ENCODE results near the gene COL25A1.
A peak's percentile ranks its signal among the peaks of the same experiment; 100 is the strongest.
"Not testable (repeated sequence)": the region's sequence is repeated elsewhere in the genome, so short reads cannot be mapped to it uniquely, and the experiment has no call there.

The COL25A1 gene

DNA sequence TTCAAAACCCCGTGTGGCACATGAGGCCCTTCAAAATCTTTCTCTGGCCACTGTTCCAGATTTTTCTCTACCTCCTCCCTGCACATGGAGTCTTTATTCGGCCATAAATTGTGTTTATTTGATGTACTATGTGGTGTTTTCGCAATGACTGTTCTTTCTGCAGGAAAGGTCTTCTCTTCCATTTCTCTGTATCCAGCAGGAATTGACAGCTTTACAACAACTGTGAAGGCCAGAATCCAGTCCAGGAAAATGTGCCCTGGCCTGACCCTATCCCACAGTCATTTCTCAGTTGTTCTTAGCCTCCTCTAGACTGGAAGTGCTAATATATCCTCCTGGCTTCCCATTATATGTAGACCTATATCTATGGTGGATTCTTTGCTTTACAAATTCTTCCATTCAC is 191.4 kb downstream of the COL25A1 start:
- no peaks in the 10 kb centered on the region for H3K36me3 ChIP-seq (ENCODE audit: insufficient read depth, low read length)
- no peak overlapping the region for H3K27ac ChIP-seq
- H3K4me3 ChIP-seq, result no peak overlapping the region
- H3K9me3 ChIP-seq (ENCODE audit: low read depth, low read length), result no peaks in the 10 kb centered on the region
- no peak for TF ChIP-seq EZH2 (IDR thresholded peaks at IDR 0.05)
- no peak for TF ChIP-seq FOXP2 (optimal IDR thresholded peaks at IDR 0.05; ENCODE audit: control extremely low read depth, extremely low read length, insufficient read depth)
- TF ChIP-seq POLR2AphosphoS5 (IDR thresholded peaks at IDR 0.05; ENCODE audit: borderline replicate concordance, low read depth, low read length), result no peak
- DNase-seq (ENCODE audit: low read depth, low spot score), result no peak
- H3K9ac ChIP-seq (ENCODE audit: insufficient read length), result no peak overlapping the region

DNA sequence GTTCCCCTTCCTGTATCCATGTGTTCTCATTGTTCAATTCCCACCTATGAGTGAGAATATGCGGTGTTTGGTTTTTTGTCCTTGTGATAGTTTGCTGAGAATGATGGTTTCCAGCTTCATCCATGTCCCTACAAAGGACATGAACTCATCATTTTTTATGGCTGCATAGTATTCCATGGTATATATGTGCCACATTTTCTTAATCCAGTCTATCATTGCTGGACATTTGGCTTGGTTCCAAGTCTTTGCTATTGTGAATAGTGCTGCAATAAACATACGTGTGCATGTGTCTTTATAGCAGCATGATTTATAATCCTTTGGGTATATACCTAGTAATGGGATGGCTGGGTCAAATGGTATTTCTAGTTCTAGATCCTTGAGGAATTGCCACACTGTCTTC is 194.2 kb downstream of the COL25A1 start:
- H3K9ac ChIP-seq (ENCODE audit: insufficient read length); H3K9me3 ChIP-seq (ENCODE audit: low read depth, low read length); H3K27ac ChIP-seq; DNase-seq (ENCODE audit: low read depth, low spot score); H3K36me3 ChIP-seq (ENCODE audit: insufficient read depth, low read length); H3K4me3 ChIP-seq: not testable (repeated sequence)

DNA sequence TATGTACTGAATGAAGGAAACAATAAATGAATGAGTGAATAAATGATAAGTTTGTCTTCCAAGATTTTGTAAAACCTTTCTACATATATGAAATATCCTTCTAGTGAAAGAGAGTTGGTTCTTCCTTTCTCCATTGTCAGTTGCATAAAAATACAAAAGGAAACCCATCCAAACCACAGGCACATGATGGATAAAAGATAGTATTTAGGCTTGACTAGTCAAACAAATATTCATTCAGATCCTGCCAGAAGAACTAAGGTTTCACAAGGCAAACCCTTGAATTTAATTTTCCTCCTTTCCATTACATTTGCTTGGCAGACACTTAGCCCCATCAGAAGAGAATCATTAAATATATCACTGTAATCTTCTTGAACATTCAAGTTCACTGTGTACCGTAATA is 208.4 kb downstream of the COL25A1 start:
- no peaks in the 10 kb centered on the region for H3K9me3 ChIP-seq (ENCODE audit: low read depth, low read length)
- no peak for DNase-seq (ENCODE audit: low read depth, low spot score)
- H3K4me3 ChIP-seq, result no peak overlapping the region
- no peak for TF ChIP-seq FOXP2 (optimal IDR thresholded peaks at IDR 0.05; ENCODE audit: control extremely low read depth, extremely low read length, insufficient read depth)
- no peak for TF ChIP-seq POLR2AphosphoS5 (IDR thresholded peaks at IDR 0.05; ENCODE audit: borderline replicate concordance, low read depth, low read length)
- TF ChIP-seq EZH2 (IDR thresholded peaks at IDR 0.05), result no peak
- no peak overlapping the region for H3K9ac ChIP-seq (ENCODE audit: insufficient read length)
- no peak overlapping the region for H3K27ac ChIP-seq
- H3K36me3 ChIP-seq (ENCODE audit: insufficient read depth, low read length), result no peaks in the 10 kb centered on the region

DNA sequence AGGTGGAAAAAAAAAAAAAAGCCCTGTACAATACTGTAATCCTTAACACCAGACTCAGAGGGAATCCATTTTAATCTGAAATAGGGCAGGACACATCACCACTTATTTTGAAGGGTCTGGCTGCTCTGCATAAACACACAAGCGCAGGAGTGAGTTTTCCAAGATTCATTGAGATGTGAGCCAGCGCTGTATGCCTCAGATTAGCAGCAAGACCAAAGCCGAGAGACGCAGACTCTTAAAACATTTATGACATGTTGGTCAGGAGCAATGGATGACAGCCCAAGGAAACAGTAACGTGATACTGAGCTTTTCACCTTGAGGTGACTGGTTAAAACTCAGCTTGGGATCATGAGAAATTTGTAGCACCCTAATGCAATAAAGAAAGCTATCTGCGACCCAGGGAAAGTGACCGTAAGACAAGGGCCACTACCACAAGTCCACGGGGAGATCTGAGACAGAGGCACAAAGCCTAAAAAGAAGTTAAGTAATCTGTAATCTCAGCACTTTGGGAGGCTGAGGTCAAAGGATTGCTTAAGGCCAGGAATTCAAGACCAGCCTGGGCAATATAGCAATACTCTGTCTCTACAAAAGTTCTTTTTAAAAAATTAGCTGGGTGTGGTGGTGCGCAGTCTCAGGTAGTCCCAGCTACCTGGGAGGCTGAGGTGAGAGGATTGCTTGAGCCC is 210.6 kb downstream of the COL25A1 start:
- H3K9ac ChIP-seq (ENCODE audit: insufficient read length), result no peak overlapping the region
- H3K9me3 ChIP-seq (ENCODE audit: low read depth, low read length), result no peaks in the 10 kb centered on the region
- no peaks in the 10 kb centered on the region for H3K36me3 ChIP-seq (ENCODE audit: insufficient read depth, low read length)
- no peak overlapping the region for H3K27ac ChIP-seq
- TF ChIP-seq EZH2 (IDR thresholded peaks at IDR 0.05) (no peak), POLR2AphosphoS5 (IDR thresholded peaks at IDR 0.05; ENCODE audit: borderline replicate concordance, low read depth, low read length) (no peak), FOXP2 (optimal IDR thresholded peaks at IDR 0.05; ENCODE audit: control extremely low read depth, extremely low read length, insufficient read depth) (no peak)
- no peak overlapping the region for H3K4me3 ChIP-seq
- no peak for DNase-seq (ENCODE audit: low read depth, low spot score)

DNA sequence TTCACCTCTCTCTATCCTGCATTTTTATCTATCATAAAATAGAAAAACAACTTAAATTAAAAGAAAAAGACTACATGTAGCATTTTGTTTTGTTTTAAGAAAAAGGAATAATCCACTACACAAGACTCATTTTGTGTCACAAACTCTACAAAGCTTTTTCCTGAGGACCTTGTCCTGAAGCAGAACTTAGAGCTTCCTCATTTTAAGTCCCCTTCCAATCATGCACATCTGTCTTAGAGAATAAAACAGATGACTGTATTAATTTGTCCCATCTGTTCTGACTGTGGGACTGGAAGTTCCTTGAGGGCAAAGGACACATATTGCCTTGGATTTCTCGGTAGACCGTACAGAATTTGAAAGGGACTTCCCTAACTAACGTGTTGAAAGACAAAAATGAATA is 218.5 kb downstream of the COL25A1 start:
- no peaks in the 10 kb centered on the region for H3K36me3 ChIP-seq (ENCODE audit: insufficient read depth, low read length)
- DNase-seq (ENCODE audit: low read depth, low spot score), result no peak
- TF ChIP-seq FOXP2 (optimal IDR thresholded peaks at IDR 0.05; ENCODE audit: control extremely low read depth, extremely low read length, insufficient read depth), result no peak
- TF ChIP-seq POLR2AphosphoS5 (IDR thresholded peaks at IDR 0.05; ENCODE audit: borderline replicate concordance, low read depth, low read length), result no peak
- TF ChIP-seq EZH2 (IDR thresholded peaks at IDR 0.05), result no peak
- H3K9ac ChIP-seq (ENCODE audit: insufficient read length), result no peak overlapping the region
- 0 out of 2 replicates have a peak overlapping the region, but pooled peaks have one; percentile 10 for H3K27ac ChIP-seq
- no peaks in the 10 kb centered on the region for H3K9me3 ChIP-seq (ENCODE audit: low read depth, low read length)
- no peak overlapping the region for H3K4me3 ChIP-seq

DNA sequence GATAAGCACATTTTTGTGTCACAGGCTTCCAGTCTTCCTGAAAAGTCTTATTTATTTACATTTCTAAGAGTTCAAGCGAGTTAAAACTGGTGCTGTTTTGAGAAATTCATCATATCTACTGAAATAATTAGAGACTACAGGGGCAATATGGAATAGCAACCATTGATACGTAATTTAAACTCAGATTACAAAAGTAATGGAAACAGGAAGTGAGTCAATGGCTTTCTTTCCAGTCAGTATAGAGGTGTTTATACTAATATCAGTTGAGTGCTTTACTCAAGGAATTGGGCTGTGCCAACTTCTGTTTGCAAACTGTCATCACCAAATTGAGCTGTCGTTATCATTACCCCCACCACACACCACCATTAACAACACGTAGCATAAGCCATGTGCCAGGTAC is 222.7 kb downstream of the COL25A1 start:
- DNase-seq (ENCODE audit: low read depth, low spot score), result no peak
- H3K9me3 ChIP-seq (ENCODE audit: low read depth, low read length), result no peaks in the 10 kb centered on the region
- H3K27ac ChIP-seq, result peak overlapping the region; percentile 40; the same call in 1 of the 2 replicates
- no peak for TF ChIP-seq EZH2 (IDR thresholded peaks at IDR 0.05)
- no peak for TF ChIP-seq POLR2AphosphoS5 (IDR thresholded peaks at IDR 0.05; ENCODE audit: borderline replicate concordance, low read depth, low read length)
- peaks cover 3% of the 10 kb centered on the region; the same call in 1 of the 2 replicates for H3K36me3 ChIP-seq (ENCODE audit: insufficient read depth, low read length)
- no peak overlapping the region for H3K4me3 ChIP-seq
- peak overlapping the region; percentile 16 for H3K9ac ChIP-seq (ENCODE audit: insufficient read length)

DNA sequence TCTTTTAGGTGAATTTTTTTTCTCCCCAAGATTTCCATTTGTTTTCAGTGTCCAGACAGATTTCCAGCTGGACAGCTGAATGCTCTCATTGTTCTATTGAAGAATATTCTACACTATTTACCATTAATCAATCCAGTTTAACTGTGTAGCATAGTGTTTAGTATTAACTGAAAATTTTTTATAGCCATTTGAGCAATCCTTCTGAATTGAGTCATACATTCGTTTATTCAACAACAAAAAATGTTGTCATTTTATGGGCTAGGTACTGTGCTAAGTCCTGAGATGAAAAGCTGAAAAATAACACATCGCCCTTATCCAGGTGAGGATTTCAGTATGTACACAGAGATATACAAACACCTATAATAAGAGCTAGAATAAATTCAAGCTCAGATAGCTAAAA is 223.3 kb downstream of the COL25A1 start:
- peaks cover 3% of the 10 kb centered on the region; the same call in 1 of the 2 replicates for H3K36me3 ChIP-seq (ENCODE audit: insufficient read depth, low read length)
- H3K4me3 ChIP-seq, result no peak overlapping the region; the same call in 1 of the 2 replicates
- TF ChIP-seq FOXP2 (optimal IDR thresholded peaks at IDR 0.05; ENCODE audit: control extremely low read depth, extremely low read length, insufficient read depth), result no peak
- H3K27ac ChIP-seq, result peak overlapping the region; percentile 52; the same call in 1 of the 2 replicates
- peak overlapping the region; percentile 16 for H3K9ac ChIP-seq (ENCODE audit: insufficient read length)
- no peak for DNase-seq (ENCODE audit: low read depth, low spot score)
- peaks cover under 1% of the 10 kb centered on the region; the same call in 1 of the 2 replicates for H3K9me3 ChIP-seq (ENCODE audit: low read depth, low read length)

DNA sequence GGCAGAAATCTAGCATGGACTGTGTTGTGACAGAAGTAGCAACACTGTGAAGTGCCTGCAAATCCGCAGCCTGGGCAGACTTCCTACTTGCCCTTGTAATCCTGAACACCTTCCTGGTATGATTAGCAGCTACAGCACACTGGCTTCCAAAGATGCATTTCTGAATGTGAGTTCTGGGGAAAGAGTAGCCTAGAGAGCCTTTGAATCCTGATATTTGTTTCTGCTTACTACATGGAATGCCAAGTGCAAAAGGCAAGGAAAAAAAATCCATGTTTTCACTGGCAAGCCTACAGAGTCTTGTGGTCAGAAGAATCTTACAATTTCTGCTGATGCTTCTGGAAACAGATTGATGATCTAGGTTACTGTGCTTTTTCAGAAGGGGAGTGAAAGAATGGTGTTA is 223.7 kb downstream of the COL25A1 start:
- Histone ChIP-seq H3K9me3 (ENCODE audit: low read depth, low read length) (peaks cover 5% of the 10 kb centered on the region; the same call in 1 of the 2 replicates), H3K27ac (peak overlapping the region; percentile 52; the same call in 1 of the 2 replicates), H3K4me3 (peak overlapping the region; percentile 17; the same call in 1 of the 2 replicates), H3K36me3 (ENCODE audit: insufficient read depth, low read length) (peaks cover 3% of the 10 kb centered on the region; the same call in 1 of the 2 replicates), H3K9ac (ENCODE audit: insufficient read length) (no peak overlapping the region)
- no peak for TF ChIP-seq FOXP2 (optimal IDR thresholded peaks at IDR 0.05; ENCODE audit: control extremely low read depth, extremely low read length, insufficient read depth)
- TF ChIP-seq EZH2 (IDR thresholded peaks at IDR 0.05), result no peak
- no peak for TF ChIP-seq POLR2AphosphoS5 (IDR thresholded peaks at IDR 0.05; ENCODE audit: borderline replicate concordance, low read depth, low read length)
- DNase-seq (ENCODE audit: low read depth, low spot score), result no peak

DNA sequence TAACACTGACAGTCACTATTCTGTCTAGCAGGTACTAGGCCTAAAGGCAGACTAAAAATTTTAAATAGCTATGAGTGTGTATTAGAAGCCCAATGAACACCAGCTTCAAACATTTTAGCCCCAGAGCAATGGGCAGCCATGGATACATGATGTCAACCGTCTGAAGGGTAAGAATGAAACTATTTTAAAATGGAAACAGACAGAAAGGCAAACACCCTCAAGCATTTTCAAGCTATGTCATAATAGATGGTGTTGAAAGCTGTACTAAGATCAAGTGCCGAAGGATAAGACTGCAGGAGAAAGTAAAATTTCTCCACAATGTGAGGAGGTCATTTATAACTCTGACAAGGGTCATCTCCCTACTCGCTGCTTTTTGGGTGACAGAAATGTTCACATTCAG is 225.0 kb downstream of the COL25A1 start:
- no peak for DNase-seq (ENCODE audit: low read depth, low spot score)
- Histone ChIP-seq H3K36me3 (ENCODE audit: insufficient read depth, low read length) (peaks cover 3% of the 10 kb centered on the region; the same call in 1 of the 2 replicates), H3K9me3 (ENCODE audit: low read depth, low read length) (peaks cover 11% of the 10 kb centered on the region; the same call in 1 of the 2 replicates), H3K27ac (peak overlapping the region; percentile 10; the same call in 1 of the 2 replicates), H3K4me3 (no peak overlapping the region; the same call in 1 of the 2 replicates), H3K9ac (ENCODE audit: insufficient read length) (no peak overlapping the region)
- no peak for TF ChIP-seq POLR2AphosphoS5 (IDR thresholded peaks at IDR 0.05; ENCODE audit: borderline replicate concordance, low read depth, low read length)
- TF ChIP-seq FOXP2 (optimal IDR thresholded peaks at IDR 0.05; ENCODE audit: control extremely low read depth, extremely low read length, insufficient read depth), result no peak
- no peak for TF ChIP-seq EZH2 (IDR thresholded peaks at IDR 0.05)

DNA sequence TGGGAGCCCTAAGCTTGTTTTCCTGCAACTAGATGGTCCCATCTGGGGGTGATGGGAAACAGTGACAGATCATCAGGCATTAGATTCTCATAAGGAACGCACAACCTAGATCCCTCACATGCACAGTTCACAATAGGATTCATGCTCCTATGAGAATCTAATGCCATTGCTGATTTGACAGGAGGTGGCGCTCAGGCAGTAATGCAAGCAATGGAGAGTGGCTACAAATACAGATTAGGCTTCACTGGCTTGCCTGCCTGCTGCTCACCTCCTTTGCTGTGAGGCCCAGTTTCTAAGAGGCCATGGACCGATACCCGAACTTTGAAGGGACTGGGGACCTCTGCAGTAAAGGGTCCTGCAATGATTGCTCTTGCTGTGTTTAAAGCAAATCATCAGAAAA is 225.7 kb downstream of the COL25A1 start:
- H3K9ac ChIP-seq (ENCODE audit: insufficient read length); H3K36me3 ChIP-seq (ENCODE audit: insufficient read depth, low read length); H3K4me3 ChIP-seq; DNase-seq (ENCODE audit: low read depth, low spot score): not testable (repeated sequence)
- H3K27ac ChIP-seq, result peak overlapping the region; percentile 10; the same call in 1 of the 2 replicates
- H3K9me3 ChIP-seq (ENCODE audit: low read depth, low read length), result peaks cover 11% of the 10 kb centered on the region; the same call in 1 of the 2 replicates
